Stimulated activated CD8-positive, alpha-beta memory T cell treated with anti-CD3 and anti-CD28 coated beads, Interleukin-4, amount 100 ng/mL, for 24 hours (primary cell): ENCODE results near the gene TRIP6.
A peak's percentile ranks its signal among the peaks of the same experiment; 100 is the strongest.

Experiments
- DNase-seq: peaks from one replicate; pipeline ENCODE4 v3.0.0-alpha.2; 2020; ENCODE audit warnings: low read depth

TRIP6 gene

DNA sequence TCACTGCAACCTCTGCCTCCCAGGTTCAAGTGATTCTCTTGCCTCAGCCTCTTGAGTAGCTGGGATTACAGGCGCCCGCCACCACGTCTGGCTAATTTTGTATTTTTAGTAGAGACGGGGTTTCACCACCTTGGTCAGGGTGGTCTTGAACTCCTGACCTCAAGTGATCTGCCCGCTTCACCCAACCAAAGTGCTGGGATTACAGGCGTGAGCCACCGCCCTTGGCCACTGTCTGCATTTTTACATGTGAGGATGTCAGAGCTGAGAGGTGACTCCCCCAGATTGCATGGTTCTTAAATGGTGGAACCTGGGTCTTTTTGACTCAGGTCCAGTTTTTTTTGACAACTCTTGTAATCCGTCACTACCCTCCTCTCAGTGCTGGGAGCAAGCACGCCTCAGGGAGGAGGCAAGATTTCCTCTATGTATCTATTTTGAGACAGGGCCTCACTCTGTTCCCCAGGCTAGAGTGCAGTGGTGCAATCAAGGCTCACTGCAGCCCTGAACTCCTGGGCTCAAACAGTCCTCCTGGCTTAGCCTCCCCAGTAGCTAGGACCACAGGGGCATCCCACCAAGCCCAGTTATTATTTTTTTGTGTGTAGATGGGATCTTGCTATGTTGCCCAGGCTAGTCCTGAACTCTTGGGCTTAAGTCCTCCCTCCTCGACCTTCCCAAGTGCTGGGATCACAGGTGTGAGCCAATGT lies 6.6 kb downstream of the TRIP6 start:
- DNase-seq: no peak

DNA sequence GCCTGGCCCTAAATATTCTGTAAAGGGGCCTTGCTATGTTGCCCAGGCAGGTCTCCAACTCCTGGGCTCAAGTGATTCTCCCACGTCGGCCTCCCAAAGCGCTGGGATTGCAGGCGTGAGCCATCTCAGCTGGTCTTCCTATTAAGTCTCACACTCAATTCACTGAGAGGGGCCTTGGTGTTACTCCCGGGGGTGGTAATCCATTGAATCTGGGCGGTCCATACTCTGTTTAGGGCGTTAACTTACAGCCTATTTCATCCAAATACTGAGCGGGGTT lies 7.1 kb downstream of the TRIP6 start:
- no peak for DNase-seq

DNA sequence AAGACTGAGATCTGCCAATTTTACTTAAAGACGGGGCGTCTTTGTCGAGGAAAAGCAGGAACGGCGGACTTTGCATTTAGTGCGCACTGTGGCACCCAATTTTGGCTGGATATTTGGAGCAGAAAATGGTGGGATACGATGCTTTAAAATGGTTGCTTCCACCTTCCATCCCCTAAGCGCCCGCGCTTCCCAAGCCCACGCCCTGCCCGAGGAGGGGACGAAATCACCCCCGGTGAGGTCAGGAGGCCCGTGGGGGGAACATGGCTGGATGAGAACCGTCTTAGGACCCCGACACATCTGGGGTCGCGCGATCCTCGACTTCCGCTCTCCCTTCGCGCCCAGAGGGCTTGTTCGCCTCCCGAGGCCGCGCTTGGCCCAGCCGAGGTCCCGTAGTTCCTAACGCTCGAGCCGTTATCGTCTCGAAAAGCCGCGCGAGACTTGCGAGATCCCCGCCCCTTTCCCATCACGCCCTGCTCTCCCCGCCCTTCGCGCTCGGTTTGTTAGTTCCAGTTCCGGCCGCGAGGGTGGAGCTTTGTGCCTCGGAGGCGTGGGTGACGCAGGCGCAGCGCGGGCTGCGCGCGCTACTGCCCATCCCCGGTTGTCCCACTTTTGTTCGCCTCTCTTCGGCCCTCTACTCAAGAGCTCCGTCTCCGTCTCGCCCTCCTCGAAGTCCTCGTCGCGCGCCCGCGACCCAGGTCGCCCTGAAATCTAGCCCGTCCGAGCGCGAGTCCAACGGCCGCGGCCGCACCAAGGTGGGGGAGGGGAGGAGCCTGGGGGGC lies 7.6 kb downstream of the TRIP6 start, which contains the start of gene SRRT:
TSS of gene SRRT (plus strand) at position 527 of the 779 bp plus-strand sequence. CDS start 488 bp downstream, outside the sequence.
- peak; percentile 98 for DNase-seq

DNA sequence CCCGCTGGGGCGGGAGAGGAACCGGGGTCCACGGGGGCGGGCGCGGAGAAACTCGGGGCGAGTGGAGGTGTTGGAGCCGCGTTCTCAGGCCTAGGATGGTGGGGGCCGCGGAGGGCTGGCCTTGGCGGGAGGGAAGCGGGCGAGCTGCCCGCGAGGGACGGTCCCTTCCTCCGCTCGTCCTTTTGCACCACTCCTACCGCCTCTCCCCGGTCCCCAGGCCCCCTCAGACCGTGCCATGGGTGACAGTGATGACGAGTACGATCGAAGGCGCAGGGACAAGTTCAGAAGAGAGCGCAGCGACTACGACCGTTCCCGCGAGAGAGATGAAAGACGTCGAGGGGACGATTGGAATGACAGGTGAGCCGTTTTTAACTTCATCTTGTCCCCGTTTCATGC lies 8.2 kb downstream of the TRIP6 start:
- no peak for DNase-seq

DNA sequence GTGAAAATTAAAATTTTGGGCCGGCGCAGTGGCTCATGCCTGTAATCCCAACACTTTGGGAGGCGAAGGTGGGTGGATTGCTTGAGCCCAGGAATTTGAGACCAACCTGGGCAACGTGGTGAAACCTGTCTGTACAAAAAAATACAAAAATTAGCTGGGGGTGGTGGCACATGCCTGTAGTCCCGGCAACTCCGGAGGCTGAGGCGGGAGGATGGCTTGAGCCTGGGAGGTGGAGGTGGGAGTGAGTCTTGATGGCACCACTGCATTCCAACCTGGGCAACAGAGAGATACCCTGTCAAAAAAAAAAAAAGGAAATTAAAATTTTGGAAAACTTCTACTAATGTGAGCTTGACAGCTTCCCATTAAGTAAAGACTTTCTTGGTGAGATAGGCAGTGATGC lies 10.8 kb downstream of the TRIP6 start:
- no peak for DNase-seq

DNA sequence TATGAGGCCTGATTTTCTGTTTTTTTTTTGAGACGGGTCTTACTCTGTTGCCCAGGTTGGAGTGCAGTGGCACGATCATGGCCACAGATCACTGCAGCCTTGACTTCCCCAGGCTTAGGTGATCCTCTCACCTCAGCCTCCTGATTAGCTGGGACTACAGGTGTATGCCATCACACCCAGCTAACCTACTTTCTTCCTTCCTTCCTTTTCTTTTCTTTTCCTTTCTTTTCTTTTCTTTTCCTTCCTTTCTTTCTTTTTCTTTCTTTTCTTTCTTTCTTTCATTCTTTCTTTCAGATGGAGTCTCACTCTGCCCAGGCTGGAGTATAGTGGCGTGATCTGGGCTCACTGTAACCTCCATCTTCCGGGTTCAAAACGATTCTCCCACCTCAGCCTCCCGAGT lies 11.5 kb downstream of the TRIP6 start:
- DNase-seq: no peak

DNA sequence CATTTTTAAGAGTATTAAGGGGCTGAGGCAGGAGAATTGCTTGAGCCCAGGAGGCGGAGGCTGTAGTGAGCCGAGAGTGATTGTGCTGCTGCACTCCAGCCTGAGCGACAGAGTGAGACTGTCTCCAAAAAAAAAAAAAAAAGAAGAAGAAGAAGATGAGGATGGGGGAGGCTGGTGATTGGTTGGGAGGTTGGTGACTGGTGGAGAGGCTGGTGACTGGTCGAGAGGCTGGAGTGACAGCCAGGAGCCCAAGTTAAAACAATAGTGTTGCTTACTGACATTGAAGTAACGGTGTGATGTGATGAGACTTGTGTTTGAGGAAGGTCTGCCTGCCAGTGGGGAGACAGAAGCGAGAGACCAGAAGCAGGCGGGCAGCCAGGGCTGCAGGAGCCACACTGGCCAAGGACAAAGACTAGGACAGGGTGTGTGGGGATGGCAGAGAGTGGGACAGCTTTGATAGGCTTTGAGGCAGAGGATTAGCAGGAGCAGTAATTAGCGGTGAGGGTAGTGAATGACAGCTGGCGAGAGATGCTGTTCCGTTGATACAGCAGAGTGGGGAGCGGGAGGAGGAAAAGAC lies 12.6 kb downstream of the TRIP6 start:
- DNase-seq: no peak

DNA sequence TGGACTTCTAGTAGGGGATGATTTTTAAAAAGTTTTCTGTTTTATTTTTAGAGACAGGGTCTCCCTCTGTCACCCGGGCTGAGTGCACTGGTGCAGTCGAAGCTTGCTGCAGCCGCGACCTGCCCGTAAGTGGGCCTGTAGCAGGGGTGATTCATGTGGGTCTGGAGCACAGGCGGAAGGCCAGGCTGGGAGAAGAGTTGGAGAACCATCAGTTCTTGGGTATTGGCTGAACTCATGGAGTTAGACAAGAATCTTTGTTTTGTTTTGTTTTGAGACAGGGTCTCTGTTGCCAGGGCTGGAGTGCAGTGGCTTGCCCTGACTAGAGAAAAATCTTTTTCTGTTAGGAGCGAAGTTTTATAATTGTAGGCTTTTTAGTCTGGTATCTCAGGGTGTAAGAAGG lies 13.5 kb downstream of the TRIP6 start:
- DNase-seq: no peak

DNA sequence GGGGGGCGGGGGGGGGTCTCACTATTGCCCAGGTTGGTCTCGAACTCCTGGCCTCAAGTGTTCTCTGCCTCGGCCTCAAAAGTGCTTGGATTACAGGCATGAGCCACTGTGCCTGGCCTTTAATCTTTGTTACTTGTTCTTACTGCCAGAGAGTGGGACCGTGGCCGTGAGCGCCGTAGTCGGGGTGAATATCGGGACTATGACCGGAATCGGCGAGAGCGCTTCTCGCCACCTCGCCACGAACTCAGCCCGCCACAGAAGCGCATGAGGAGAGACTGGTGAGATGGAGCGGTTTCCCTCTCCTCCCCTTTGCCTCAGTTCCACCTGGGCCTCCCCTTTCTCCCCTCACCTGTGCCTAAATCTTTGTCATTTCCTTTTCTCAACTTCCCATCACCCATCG lies 13.9 kb downstream of the TRIP6 start:
- no peak for DNase-seq

DNA sequence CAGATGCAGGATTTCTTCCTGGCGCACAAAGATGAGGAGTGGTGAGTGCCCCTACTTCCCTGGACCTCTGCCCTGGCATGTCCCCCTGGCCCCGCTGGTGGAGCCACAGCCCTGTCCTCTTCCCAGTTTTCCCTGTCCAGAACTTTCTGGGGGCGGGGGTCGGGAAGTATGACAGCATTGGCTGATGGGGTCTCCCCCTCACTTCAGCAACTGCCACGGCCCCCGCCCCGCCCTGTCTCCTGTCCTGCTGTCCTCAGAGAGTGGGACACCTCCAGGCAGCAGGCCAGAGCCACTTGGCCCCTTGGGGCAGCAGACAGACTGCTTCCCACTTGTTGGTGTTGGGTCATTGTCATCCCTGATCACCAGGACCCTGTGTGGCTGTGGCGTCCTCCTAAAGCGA lies 15.0 kb downstream of the TRIP6 start:
- no peak for DNase-seq

DNA sequence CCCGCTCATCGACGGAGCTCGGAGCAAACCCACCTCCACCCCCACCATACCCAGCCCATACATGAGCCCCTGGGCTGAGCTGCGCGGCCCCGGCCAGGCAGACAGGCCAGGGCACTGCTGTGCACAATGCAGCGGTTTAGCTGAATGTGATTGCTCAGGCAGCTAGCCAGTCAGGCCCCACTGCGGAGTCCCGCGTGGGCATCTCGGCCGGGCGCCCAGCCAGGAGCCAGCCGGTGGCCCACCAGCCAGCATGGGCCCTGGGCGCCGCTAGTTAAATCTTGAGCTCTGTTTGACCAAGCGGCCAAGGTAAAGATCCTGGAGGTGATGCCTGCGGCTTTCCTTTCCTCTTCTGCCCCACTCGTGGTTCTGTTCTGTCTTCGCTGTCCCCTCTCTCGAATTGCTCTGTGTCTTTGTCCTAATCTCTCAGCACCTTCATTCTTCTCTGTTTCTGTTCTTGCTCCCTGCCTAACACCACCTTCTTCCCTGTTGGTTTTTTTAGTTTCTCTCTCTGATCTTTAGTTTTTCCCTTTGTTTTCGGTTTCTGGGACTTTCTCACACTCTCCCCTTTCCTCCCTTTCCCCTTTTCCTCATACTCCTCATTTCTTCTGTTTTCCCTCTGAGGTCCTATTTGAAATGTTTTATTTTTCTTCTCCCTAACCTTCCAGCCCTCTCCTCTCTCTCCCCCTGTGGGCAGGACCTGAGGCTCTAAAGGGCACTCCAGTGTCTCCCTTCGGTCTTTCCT lies 15.8 kb downstream of the TRIP6 start:
- DNase-seq: no peak

DNA sequence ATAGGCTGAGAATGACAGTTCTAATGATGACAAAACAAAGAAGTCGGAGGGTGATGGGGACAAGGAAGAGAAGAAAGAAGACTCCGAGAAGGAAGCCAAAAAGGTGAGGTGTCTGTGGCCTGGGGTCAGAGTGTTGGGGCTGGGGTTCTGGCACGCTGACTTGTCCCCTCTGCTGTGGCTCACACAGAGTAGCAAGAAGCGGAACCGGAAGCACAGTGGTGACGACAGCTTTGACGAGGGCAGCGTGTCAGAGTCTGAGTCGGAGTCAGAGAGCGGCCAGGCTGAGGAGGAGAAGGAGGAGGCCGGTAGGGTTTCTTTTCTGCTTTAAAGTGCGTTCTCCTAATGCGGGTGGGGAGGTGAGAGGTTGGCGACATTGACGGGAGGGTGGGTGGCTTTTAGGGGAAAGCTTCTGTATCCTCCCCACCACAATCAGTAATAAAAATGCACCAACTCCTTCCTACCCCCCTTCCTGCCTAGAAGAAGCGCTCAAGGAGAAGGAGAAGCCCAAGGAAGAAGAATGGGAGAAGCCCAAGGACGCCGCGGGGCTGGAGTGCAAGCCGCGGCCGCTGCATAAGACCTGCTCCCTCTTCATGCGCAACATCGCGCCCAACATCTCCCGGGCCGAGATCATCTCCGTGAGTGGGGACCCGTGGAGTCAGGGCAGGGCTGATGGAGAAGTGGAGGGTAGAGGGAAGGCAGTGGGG lies 17.7 kb downstream of the TRIP6 start:
- DNase-seq: no peak

DNA sequence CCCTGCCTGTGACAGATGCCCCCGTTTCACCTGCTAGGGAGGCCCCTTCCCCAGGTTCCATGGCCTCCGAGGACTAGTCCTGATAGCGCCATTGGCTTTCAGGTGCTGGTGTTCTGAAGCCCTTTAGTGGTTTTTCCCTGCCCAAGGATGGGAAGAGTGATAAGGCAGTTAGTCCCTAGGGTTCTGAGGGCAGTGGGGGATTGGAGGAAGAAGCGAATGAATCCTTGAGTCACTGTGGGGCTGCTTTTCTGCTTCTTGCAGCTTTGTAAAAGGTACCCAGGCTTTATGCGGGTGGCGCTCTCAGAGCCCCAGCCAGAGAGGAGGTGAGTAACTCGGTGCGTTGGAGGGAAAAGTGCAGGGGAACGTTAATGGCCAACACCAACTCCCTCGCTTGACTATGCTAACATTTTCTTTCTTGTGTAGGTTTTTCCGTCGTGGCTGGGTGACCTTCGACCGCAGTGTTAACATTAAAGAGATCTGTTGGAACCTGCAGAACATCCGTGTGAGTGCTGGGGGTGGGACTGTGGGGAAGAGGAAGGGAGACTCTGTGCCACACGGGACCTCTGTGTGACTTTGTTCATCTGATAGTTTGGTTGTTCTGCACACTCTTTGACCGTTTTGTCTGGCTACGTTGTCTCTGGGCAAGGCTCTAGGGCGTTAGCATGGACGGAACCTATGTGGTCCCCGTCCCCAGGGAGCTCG lies 18.4 kb downstream of the TRIP6 start:
- DNase-seq: no peak

DNA sequence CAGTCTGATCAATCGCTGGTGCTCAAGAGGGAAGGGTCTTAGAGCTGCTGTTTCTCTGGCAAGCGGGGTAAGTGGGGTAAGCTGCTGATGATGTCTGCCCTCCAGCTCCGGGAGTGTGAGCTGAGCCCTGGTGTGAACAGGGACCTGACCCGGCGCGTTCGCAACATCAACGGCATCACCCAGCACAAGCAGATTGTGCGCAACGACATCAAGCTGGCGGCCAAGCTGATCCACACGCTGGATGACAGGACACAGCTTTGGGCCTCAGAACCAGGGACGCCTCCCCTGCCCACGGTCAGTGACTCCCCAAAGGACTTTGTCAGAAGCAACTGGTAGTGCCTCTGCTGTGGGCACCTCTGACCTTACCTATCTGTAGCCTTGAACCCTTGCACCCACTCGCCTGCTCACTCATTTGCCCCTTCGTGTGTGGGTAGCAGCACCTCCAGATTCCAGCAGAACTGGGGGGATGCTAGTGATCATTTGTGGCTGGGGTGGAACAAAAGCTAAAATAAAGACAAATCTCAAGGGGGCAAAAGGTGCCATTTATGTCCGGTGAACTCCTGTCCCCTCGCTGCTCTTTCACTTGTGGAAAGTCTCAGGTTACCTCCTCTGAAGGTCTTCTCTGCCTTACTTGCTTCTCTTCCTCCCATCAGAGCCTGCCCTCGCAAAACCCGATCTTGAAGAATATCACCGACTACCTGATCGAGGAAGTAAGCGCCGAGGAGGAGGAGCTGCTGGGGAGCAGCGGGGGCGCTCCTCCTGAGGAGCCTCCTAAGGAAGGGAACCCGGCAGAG lies 19.2 kb downstream of the TRIP6 start:
- DNase-seq: no peak

DNA sequence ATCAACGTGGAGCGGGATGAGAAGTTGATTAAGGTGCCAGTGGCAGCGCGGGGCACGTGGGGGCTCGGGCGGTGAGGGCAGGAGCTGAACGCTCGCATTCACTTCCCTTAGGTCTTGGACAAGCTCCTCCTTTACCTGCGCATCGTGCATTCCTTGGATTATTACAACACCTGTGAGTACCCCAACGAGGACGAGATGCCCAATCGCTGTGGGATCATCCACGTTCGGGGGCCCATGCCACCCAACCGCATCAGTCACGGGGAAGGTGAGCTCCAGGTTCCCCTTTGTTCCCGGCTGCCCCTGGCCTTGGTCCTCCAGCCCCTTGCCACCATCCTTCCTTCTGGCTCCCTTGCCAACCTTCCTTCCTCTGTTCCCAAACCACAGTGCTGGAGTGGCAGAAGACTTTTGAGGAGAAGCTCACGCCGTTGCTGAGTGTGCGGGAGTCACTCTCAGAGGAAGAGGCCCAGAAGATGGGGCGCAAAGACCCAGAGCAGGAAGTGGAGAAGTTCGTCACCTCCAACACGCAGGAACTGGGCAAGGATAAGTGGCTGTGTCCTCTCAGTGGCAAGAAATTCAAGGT lies 19.8 kb downstream of the TRIP6 start:
- DNase-seq: no peak

DNA sequence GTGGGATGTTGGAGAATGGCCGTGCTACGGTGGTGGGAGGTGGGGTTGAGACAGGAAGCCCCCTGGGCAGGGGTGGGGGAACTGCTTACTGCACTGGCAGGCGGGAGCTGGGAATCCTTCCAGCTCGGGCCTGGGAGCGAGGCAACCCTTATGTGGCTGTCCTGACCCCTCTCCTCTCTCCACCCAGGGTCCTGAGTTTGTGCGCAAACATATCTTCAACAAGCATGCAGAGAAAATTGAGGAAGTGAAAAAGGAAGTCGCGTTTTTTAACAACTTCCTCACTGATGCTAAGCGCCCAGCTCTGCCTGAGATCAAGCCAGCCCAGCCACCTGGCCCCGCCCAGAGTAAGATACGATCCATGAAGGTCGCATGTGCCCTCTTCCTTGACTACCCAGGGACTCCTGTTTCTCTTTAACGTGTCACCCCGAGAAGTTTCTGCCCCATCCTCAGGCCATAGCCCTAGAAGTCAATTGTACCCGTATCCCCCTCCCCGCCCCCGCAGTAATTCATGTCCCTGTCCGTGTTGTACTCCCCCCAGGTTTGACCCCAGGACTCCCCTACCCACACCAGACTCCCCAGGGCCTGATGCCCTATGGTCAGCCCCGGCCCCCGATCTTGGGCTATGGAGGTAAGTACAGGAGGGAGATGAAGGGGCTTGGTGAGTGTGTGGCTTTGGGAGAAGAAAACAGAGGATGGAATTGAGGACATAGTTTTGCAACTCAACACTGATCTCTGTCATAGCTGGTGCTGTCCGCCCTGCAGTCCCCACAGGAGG lies 20.5 kb downstream of the TRIP6 start:
- no peak for DNase-seq

DNA sequence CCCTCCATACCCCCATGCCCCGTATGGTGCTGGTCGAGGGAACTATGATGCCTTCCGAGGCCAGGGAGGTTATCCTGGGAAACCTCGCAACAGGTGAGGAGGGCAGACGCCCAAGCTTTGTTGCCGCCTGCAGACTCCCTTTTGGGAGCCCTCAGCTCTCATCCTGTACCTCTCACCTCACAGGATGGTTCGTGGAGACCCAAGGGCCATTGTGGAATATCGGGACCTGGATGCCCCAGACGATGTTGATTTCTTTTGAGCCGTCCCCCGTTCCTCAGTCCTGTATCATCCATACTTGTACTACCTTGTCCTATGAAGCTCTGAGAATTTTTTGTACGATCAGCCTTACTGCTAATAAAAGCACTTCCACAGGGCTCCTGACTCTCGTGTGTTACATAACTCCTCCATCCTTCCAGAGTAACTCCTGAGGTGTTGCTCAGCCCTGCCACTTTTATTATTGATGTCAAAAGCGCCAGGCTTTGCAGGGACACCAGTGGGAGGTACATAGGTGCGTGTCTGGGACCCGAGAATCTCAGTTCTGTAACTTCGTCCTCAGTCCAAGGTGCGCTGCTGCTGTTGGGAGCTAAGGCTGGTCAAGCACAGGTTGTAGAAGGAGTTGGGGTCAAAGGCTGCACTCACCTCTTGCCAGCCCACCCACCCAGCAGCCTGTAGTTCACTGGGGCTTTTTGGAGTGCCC lies 21.3 kb downstream of the TRIP6 start:
- DNase-seq: no peak

DNA sequence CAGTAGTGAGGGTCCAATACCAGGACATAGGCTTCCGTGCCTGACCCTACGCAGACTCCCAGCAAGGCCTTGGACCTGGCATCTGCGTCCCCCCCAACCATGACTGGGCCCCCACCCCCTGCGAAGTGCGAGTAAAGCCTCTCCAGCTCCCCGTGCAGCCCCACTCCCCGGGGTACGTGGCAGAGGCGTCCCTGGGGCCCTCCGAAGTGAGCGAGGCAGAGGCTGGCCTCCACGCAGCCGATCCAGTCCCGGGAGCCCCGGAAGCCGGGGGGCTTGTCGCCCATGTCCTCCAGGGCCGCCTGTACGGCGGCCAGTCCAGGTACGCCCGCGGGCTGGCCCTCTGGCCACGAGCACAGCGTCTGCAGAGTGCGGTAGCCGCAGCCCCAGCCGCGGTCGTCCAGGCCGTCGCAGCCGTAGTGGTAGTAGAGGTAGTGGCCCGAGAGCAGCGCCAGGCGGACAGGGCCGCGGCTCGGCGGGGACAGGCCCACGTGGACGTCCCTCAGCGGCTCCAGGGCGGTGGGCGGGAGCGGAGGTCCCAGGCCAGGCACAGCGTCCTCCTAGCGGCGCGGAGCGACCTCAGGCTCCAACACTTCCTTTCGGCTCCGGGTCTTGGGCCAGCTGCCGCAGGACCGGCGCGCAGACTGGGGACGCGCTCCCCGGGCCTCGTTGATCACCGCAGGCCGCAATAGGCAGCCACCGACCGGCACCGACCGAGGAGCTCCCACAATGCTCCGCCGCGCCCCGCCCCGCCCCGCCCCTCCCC lies 22.0 kb downstream of the TRIP6 start, which contains the start of gene UFSP1:
TSS of gene UFSP1 (minus strand) at position 728 of the 763 bp plus-strand sequence. CDS start at position 284, 444 bp downstream.
- no peak for DNase-seq
